K562 (cell line): Measurements from ENCODE around the gene EFNA2. TPM values are rescaled to one million over a fixed set of nuclear protein-coding genes. Genes with fewer than 3 reads are reported as not detected.

Experiments used
- CEBPB ChIP-seq: fragments of 450-650 bp; IDR thresholded peaks from 2 replicates; pipeline ENCODE4 v1.6.1; 2016; ENCODE audit warnings: missing genetic modification characterization, missing compliant biosample characterization
- CGGBP1 ChIP-seq: fragments of 250-450 bp; sonication (Bioruptor Pico); IDR thresholded peaks from 2 replicates; pipeline ENCODE4 v1.9.0; 2021; ENCODE audit warnings: mild to moderate bottlenecking
- E2F5 ChIP-seq: sonication (generic); formaldehyde crosslinking; IDR thresholded peaks from 2 replicates; pipeline ENCODE4 v1.8.0; 2022; ENCODE audit warnings: mild to moderate bottlenecking, missing genetic modification reagents
- ETV6 ChIP-seq, 3 experiments: fragments of 150-350 bp in 1 of 3; sonication (generic) in 1 of 3; formaldehyde crosslinking in 1 of 3; IDR thresholded peaks; 2 replicates each; pipeline versions ENCODE4 v1.6.1 to v1.8.0; 2014 to 2022; ENCODE audit warnings: borderline replicate concordance in 2 of 3, low read depth in 2 of 3, antibody characterized with exemption in 1 of 3, low read length in 1 of 3, mild to moderate bottlenecking in 1 of 3, missing genetic modification reagents in 1 of 3
- HNRNPH1 ChIP-seq: fragments of 200-400 bp; formaldehyde crosslinking; optimal IDR thresholded peaks from 2 replicates; pipeline ENCODE3; 2017; ENCODE audit warnings: low read depth, mild to moderate bottlenecking, low read length, moderate library complexity
- IRF1 ChIP-seq: sonication (generic); formaldehyde crosslinking; IDR thresholded peaks from 2 replicates; pipeline ENCODE4 v1.8.0; 2022; ENCODE audit warnings: missing genetic modification reagents, mild to moderate bottlenecking, borderline replicate concordance
- NEUROD1 ChIP-seq: fragments of 150-350 bp; IDR thresholded peaks from 2 replicates; pipeline ENCODE4 v1.6.1; 2014; ENCODE audit warnings: borderline replicate concordance, low read length, low read depth; ENCODE audit not compliant: partially characterized antibody
- REST ChIP-seq, 2 experiments: fragments of 450-650 bp; formaldehyde crosslinking in 1 of 2; IDR thresholded peaks; 2 replicates each; pipeline versions ENCODE4 v1.4.0 to v1.6.1; 2014 to 2020; ENCODE audit warnings: mild to moderate bottlenecking in 2 of 2, borderline replicate concordance in 1 of 2, low read depth in 1 of 2
- SFPQ ChIP-seq: fragments of 200-400 bp; formaldehyde crosslinking; IDR thresholded peaks from 2 replicates; pipeline ENCODE4 v1.6.1; 2017; ENCODE audit warnings: mild to moderate bottlenecking, low read depth, low read length, moderate library complexity
- SLC30A9 ChIP-seq: fragments of 250-450 bp; sonication (Bioruptor Pico); IDR thresholded peaks from 2 replicates; pipeline ENCODE4 v1.8.0; 2022; ENCODE audit warnings: mild to moderate bottlenecking, moderate library complexity
- TAF7 ChIP-seq: fragments of 450-650 bp; IDR thresholded peaks from 2 replicates; pipeline ENCODE4 v1.6.1; 2016; ENCODE audit warnings: missing genetic modification characterization, missing compliant biosample characterization
- ZFP30 ChIP-seq: fragments of 250-450 bp; sonication (Bioruptor Pico); IDR thresholded peaks from 2 replicates; pipeline ENCODE4 v1.8.0; 2022; ENCODE audit warnings: moderate library complexity, mild to moderate bottlenecking, inconsistent platforms, borderline replicate concordance
- polyA plus RNA-seq, 8 experiments: library from polyadenylated mRNA; depleted of rRNA in 4 of 8; stranded (reverse) in 5 of 8; unstranded in 3 of 8; fragments of >200 nt; fragmentation: Nextera tagmentation in 2 of 8; fragmentation: Illumina TruSeq in 1 of 8; extraction: Ambion mirVana in 2 of 8; extraction: Trizol in 1 of 8; gene quantifications; 2 replicates each; pipeline versions ENCODE4 v1.2.1 to v1.2.3, GENCODE V29; 2011 to 2014; ENCODE audit warnings: inconsistent platforms in 1 of 8, missing spikeins in 1 of 8
- total RNA-seq, 7 experiments: library from RNA; depleted of rRNA in 6 of 7; stranded (reverse); fragments of >200 nt in 6 of 7; fragmentation: Illumina TruSeq in 2 of 7; extraction: Trizol in 2 of 7; gene quantifications; 2 replicates each; pipeline versions ENCODE4 v1.2.1 to v1.2.3, GENCODE V29; 2011 to 2021; ENCODE audit warnings: low replicate concordance in 1 of 7

EFNA2 gene
- total and polyA plus RNA-seq, 9 of the 15 experiments (the other 6 are each of a cell fraction or from before 2014, with no cell fraction given), result 0.11 to 0.44 (median 0.15) TPM; not detected in 6

GRCh38 chr19:1239796-1240737 lies 45.6 kb upstream of the EFNA2 start (continued):
- TF ChIP-seq SFPQ (no peak), CEBPB (tag) (no peak), NEUROD1 (no peak), IRF1 (no peak), HNRNPH1 (no peak), REST (IDR thresholded peaks at IDR 0.05; ENCODE audit: borderline replicate concordance) (peak; percentile 83), REST (CRISPR knock-in tag; IDR thresholded peaks at IDR 0.05; ENCODE audit: low read depth) (0 out of 2 replicates have a peak, but pooled peaks have one; percentile 69), SLC30A9 (CRISPR knock-in tag) (no peak), E2F5 (CRISPR knock-in tag) (no peak), TAF7 (no peak), ZFP30 (CRISPR knock-in tag) (no peak), ETV6 (IDR thresholded peaks at IDR 0.05; ENCODE audit: borderline replicate concordance in 1 of 2, low read depth in 2 of 2, low read length in 1 of 2) (0 out of 4 replicates have a peak, but pooled peaks of 1 of the 2 experiments have one; percentile 39), ETV6 (CRISPR knock-in tag; IDR thresholded peaks at IDR 0.05; ENCODE audit: borderline replicate concordance) (no peak), CGGBP1 (CRISPR knock-in tag) (no peak)
